Activated CD8-positive, alpha-beta memory T cell treated with anti-CD3 and anti-CD28 coated beads, Interleukin-2, amount 50 U/mL, for 4 hours (primary cell): ENCODE measurements around the gene TRIM66.

Source experiments
- DNase-seq: peaks from one replicate; pipeline ENCODE4 v3.0.0-alpha.2; 2020

Gene TRIM66

GRCh38 chr11:8605971-8606563, 76.4 kb downstream of the TRIM66 start:
- DNase-seq, result no peak

DNA sequence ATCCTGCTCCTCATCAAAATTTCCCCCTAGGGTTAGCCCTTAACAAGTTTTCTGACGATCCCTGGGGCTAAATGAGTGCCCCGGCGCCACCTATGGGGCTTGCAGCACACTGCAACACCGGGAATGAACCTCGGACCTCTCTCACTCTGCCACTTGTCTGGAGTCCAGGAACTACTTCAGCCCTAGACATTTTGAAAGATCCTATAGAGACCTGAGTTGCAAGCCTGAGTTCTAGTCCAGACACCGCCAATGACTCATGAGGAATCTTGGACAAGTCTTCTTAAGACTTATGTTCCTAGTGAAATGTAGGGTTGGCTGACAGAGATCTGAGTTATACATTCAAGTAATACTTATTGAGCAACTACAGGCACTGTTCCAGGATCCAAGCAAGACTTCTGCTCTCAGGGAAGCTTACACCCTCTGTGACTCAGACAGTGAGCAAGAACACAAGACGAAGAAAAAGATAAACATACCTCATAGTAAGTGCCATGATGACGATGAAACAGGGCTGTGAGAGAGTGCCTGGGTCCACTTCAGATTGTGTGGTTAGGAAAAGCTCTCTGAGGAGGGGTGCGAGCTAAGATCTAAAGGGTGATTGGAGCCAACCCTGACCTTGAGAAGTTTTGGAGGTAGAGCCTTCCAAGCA, 78.3 kb downstream of the TRIM66 start:
- no peak for DNase-seq

GRCh38 chr11:8603696-8604077, 78.8 kb downstream of the TRIM66 start:
- DNase-seq, result no peak

DNA sequence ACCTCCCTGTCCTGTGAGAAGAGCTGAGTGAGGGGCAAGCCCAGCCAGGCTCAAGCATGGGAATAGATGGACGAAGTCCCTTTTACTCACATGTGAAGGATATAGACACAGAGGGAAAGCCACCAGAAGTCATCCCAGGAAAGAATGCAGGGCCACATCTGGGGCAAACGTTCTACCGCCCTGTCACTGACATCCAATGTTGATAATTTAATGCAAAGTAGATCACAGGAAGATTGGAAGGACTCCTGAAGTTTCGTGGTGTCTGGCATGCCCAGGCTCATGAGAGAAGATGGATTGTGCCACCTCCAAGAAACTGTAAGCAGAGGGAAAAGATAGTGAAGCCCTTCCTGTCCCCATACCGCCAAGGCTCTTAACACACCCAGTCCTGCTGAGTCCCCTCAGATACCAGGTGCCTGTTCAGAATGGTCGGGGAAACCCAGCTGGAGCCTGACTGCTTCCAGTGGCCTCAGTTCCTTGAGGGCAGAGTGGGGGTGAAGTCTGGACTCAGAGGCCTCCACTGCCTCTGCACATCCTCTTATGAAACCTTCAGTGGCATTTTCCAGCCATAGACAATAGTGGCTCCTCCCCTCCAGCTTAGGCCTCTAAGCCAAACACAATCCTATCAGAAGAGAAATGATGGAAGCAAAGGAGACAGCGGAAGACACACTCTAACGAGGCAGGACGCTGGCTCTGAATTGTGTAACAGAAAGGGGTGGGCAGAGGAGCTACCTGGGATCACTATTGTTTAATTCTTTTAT, 80.9 kb downstream of the TRIM66 start:
- no peak for DNase-seq

GRCh38 chr11:8598506-8598905, 84.0 kb downstream of the TRIM66 start:
- no peak for DNase-seq

DNA sequence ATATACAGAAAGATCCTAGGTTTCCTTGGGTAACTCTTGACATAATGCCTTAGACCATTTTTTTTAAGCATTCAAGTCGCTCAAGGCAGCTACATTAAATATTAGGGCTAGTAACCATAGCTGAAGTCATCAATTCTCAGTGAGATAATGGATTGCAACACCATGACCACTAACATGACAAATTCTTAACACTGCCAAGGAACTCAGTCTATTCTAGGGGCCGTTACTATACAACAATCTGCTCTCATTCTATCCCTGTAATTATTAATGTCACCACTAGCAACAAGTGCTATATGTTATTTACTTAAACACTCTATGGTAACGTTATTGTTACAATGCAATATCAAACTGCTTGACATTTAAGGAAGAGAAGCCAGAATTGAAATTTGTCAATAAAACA, 85.3 kb downstream of the TRIM66 start:
- DNase-seq, result no peak

DNA sequence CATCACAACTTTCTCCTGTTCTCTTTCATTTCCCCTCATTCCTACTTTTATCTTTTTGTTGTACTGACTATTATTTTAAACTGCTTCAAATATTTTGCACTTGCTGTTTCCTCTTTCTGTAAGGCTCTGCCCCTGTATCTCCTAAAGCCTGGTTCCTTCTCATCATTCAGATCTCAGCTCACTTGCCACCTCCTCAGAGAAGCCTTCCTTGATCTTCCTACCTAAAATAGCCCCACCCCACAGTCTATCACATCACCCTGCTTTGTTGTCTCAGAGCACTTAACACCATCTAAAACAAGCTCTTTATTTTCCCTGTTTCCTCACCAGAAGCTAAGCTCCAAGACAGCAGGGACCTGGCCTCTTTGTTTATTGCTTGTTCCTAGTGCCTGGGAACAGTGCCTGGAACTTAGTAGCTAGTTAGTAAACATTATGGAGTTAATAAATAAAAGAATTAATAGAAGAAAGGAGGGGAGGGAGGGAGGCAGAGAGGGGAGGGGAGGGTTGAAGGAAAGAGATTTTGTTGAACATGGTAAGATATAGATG, 85.9 kb downstream of the TRIM66 start:
- DNase-seq, result no peak

GRCh38 chr11:8593935-8594909, 88.2 kb downstream of the TRIM66 start, which contains the start of gene STK33:
Gene STK33, minus strand, starts transcription at chr11:8594228. Its CDS starts 119,323 bp downstream, at chr11:8474905.
- peak; percentile 16 for DNase-seq

DNA sequence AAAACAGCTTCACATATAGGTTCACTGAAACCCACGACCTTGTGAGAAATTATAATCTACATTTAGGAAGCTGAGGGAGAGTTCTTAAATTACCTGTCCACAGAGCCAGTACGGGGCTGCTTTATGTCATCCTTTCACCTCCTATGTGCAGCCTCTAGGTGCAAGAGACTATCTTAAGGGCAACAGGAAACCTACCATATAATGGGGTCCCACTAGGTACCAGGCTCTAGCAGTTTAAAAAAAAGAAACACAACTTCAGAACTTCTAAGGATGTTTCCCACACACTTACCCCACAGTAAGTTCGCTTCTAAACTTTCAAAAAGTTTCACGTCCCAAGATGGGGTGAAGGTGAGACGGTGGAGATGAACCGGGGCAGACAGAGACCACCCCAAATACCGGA, 89.0 kb downstream of the TRIM66 start:
- no peak for DNase-seq

DNA sequence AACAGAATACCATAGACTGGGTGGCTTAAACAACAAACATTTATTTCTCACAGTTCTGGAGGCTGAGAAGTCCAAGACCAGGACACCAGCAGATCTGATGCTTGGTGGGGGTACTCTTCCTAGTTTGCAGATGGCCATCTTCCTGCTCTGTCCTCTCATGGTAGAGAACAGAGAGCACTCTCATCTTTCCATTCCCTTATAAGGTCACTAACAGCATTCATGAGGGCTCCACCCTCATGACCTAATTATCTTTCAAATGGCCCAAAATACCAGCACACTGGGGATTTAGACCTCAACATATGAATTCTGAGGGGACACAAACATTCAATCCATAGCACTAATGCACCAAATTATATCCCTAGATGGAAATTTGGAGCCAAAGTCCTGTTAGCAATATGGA, 94.5 kb downstream of the TRIM66 start:
- no peak for DNase-seq

GRCh38 chr11:8586805-8587204, 95.7 kb downstream of the TRIM66 start:
- DNase-seq, result no peak

DNA sequence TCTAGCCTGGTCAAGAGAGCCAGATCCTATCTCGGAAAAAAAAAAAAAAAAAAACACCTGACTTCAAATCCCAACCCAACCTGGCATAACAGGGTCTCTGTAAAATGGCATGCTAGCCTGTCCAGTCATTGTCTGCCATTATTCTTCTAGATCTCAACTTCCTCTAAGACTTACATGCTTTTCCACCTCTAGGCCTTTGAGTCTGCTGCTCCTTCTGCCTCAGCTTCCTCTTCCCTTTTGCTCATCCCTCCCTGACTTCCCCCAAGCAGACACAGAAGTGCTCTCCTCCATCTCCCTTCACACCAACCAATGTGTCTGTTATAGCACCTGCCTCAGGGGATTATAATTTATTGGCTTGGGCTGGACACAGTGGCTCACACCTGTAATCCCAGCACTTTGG, 96.3 kb downstream of the TRIM66 start:
- DNase-seq, result no peak

DNA sequence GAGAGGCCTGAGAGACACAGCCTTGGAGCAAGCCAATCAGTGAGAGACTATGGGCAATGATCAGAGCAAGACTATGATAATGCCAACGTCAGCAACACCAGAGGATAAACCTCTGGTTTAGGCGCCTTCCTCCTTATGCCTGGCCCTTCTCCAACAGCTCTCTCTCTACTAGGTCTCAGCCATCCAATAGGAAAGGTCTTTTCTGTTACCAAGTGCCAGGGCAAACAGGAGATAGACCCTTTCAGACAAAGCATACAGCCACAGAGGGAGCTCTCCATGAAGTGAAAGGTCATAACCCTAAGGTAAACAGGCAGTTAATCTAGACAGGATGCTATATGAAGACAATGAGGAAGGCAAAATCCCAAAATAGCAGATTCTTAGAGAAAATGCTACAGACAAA, 98.0 kb downstream of the TRIM66 start:
- DNase-seq, result no peak

DNA sequence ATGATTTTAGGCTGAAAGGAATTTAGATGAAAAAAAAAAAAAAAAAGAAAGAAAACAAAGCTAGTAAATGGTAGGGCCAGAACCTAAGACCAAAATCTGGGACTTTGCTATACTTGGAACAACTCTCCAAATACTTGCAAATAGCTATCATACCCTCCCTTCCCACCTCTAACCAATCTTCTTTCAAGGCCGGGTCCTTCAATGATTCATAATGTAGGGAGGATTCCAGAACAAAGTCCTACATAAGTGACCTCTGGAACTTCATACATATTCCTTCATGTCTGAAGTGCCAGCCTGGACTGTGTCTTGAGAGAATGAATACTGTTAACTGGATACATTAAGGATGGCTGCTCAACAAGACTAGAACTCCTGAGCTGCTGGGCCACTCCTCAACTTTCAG, 98.4 kb downstream of the TRIM66 start:
- DNase-seq, result no peak

- DNase-seq, result no peak
Measured at GRCh38 chr11:8581300-8581699, 101.2 kb downstream of the TRIM66 start.

DNA sequence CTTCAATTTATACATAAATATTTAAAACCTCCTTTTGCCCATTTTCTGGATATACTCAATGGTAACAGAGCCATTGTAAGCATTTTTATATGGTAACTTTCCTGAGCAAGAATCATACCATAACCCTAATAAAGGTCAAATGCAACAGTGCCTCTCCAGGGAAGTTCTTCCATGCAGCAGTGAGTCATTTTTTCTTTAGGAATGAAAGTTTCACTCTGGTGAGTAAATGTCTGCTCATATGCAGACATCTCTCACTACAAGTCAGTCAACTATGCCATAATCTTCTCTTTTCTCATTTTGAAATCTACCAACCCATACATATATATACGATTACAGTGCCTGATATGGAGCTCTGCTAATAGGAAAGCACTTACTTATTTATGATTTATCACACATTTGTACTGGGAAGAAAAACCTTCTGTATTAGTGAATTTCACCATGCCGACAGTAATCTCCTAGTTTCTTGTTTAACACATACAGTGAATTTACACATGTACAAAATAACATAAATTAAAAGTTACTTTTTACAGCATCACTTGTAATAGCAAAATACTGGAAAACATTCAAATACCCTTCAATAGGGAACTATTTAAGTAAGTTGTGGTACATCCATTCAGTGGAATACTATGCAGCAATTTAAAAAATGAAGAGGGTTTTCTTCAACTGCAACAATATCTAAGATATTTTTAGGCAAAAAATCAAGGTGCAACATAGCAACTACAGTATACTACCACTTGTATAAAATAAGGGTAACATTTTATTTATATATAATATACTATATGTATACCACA, 104.5 kb downstream of the TRIM66 start:
- no peak for DNase-seq

GRCh38 chr11:8574798-8575197, 107.7 kb downstream of the TRIM66 start:
- no peak for DNase-seq

- DNase-seq, result no peak
Measured at GRCh38 chr11:8573777-8574176, 108.7 kb downstream of the TRIM66 start.

DNA sequence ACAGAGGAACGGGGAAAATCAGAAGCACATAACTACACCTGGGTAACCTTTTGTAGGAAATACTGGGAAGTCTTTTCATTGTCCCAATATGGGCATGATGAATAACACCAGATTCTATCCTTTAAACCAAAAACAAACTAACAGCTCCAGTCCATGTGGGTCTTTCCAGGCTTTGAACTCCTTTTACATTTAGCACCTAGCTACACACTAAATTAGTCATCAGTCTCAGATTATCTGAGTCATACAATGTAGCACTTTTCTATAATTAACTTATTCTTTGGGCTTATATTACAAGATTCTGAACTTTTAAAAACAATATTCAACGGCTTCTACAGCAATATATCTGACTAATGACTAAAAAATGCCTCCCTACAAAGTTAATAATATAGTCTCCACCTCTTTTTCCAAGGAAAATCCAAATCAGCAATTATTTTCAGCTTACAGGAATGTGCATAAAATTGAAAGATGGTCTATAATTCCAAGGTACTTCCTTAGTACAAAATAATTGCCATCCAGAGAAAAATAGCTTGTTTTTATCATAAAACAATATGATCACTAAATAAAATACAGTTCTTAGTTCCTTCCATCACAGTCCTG, 114.8 kb downstream of the TRIM66 start:
- DNase-seq, result no peak

DNA sequence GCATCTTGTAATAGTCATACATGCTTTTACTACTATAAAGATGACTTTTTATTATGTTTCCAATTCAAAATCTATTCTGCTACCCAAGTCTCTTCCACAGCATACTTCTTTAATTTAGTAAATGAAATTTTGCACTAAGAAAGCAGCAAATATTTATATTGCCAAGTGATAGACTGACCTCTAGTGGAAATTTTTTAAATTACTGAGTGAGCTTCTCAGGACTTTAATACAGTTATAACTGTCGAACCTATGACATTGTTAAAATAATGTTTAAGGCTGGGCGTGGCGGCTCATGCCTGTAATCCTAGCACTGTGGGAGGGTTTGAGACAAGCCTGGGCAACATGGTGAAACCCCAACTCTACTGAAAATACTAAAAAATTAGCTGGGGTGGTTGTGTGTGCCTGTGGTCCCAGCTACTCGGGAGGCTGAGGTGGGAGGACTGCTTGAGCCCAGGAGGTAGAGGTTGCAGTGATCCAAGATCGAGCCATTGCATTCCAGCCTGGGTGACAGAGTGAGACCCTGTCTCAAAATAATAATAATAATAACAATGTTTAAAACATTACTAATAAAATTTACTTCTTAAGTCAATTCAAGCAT, 115.8 kb downstream of the TRIM66 start:
- DNase-seq, result no peak

DNA sequence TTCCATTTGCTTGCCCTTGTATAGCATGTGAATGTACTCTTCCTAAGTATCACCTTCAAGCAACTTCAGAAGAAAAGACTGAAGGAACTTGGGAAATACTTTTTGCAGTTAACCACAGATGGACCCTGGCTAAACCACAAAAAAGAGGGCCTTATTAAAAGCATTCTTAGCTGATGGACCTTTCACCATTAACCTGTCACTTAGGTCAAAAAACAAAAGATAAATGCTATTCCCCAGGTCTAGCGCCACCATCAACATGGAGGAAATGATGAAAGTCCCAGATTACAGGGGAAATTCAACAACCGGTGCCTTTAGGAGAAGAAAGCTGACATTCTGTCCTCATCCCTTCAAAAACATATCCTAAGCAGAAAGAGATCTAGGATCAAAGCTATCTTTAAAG, 117.9 kb downstream of the TRIM66 start:
- no peak for DNase-seq
